Right lobe of liver (tissue), 6 donors: ENCODE measurements around the gene TMEM33. TPM values are rescaled to one million over a fixed set of nuclear protein-coding genes. Genes with fewer than 3 reads are reported as not detected.

Source experiments
- ATAC-seq, 4 donors: fragments of 200-7000 bp; cut with Tn5 transposase; one replicate each; pipeline ENCODE4 v1.9.1; 2020; ENCODE audit warnings: mild to moderate bottlenecking in 4 of 4, moderate library complexity in 4 of 4
- DNase-seq, 3 donors: peaks; one replicate each; pipeline ENCODE4 v3.0.0-alpha.2; 2020
- H3K27ac ChIP-seq, 3 donors: fragments of 200-600 bp; one replicate each; pipeline ENCODE4 v1.8.0; 2022
- H3K27me3 ChIP-seq, 2 donors: fragments of 200-600 bp; one replicate each; pipeline ENCODE4 v1.8.0; 2022
- H3K36me3 ChIP-seq, 4 donors: fragments of 200-600 bp; sonication (generic) in 1 of 4; one replicate each; pipeline versions ENCODE4 v1.5.1 to v1.8.0; 2017 to 2022; ENCODE audit warnings: control low read depth in 1 of 4
- H3K4me1 ChIP-seq, 4 donors: fragments of 200-600 bp; sonication (generic) in 1 of 4; one replicate each; pipeline versions ENCODE4 v1.5.1 to v1.8.0; 2017 to 2022; ENCODE audit warnings: control low read depth in 1 of 4
- H3K4me3 ChIP-seq, 3 donors: fragments of 200-600 bp; one replicate each; pipeline ENCODE4 v1.8.0; 2022
- H3K9me3 ChIP-seq, 4 donors: fragments of 200-600 bp; sonication (generic) in 1 of 4; one replicate each; pipeline versions ENCODE4 v1.5.1 to v1.8.0; 2017 to 2022; ENCODE audit warnings: control low read depth in 1 of 4
- POLR2A ChIP-seq: fragments of 450-650 bp; IDR thresholded peaks from one replicate; pipeline ENCODE4 v1.6.1; 2017; ENCODE audit warnings: antibody characterized with exemption, mild to moderate bottlenecking
- WGBS: methylation state at CpG from one replicate; pipeline ENCODE4 v1.1.6; 2018; ENCODE audit warnings: low coverage, low lambda C conversion rate; ENCODE audit not compliant: insufficient coverage; ENCODE audit errors: missing lambda C conversion rate; 5-methylcytosine and 5-hydroxymethylcytosine counted together
- intact Hi-C, 2 donors: fragments of 100-400 bp; cut with DNase I; formaldehyde crosslinking; loops; one replicate each; pipeline versions ENCODE4 v1.11.2 to v1.14.1; 2022
- total RNA-seq, 6 experiments: library from RNA; depleted of rRNA in 2 of 6; stranded (reverse); fragments of >200 nt in 2 of 6; fragmentation: NEBNext Ultra II Directional in 3 of 6; extraction: Animal tissue kit (Norgen Biotek cat#: 25700) in 3 of 6; gene quantifications; one replicate each; pipeline versions ENCODE4 v1.1.0 to v1.2.4, GENCODE V29; 2016 to 2023
- TF ChIP-seq, protein P1 (sequence below), 4 donors: fragments of 200-600 bp in 3 of 4; fragments of 450-650 bp in 1 of 4; IDR thresholded peaks; one replicate each; pipeline versions ENCODE4 v1.5.1 to v1.8.0; 2016 to 2022; ENCODE audit warnings: antibody characterized with exemption in 4 of 4, mild to moderate bottlenecking in 2 of 4
- donor health status: DM: no; HTN: yes; CAD: no.
- donor health status: DM: no; HTN: no; CAD: no.
- donor health status: DM: no; HTN: no; CAD: no.
- donor health status: DM: no; HTN: yes; CAD: no.
- donor health status: DM: no; HTN: yes; CAD: no.

TMEM33 gene
- total RNA-seq, 6 experiments from 2014 or later, result 48.9 to 82.7 (median 60.8) TPM

GRCh38 chr4:41985151-41985550 is 49.9 kb downstream of the TMEM33 start:
- no peaks in the 10 kb centered on the region for H3K27me3 ChIP-seq
- WGBS, result 56% methylated on average over 1 of the region's 1 CpG
- peaks cover 0 to 7% (median 0%) of the 10 kb centered on the region in 4 donors for H3K4me1 ChIP-seq
- no peak overlapping the region for H3K27ac ChIP-seq
- no peak overlapping the region for H3K4me3 ChIP-seq
- ATAC-seq (no peak), DNase-seq (no peak)
- intact Hi-C loops, result no loop called here
- no peaks in the 10 kb centered on the region for H3K36me3 ChIP-seq
- no peaks in the 10 kb centered on the region for H3K9me3 ChIP-seq
- TF ChIP-seq POLR2A, result no peak
- TF ChIP-seq, protein P1, sequence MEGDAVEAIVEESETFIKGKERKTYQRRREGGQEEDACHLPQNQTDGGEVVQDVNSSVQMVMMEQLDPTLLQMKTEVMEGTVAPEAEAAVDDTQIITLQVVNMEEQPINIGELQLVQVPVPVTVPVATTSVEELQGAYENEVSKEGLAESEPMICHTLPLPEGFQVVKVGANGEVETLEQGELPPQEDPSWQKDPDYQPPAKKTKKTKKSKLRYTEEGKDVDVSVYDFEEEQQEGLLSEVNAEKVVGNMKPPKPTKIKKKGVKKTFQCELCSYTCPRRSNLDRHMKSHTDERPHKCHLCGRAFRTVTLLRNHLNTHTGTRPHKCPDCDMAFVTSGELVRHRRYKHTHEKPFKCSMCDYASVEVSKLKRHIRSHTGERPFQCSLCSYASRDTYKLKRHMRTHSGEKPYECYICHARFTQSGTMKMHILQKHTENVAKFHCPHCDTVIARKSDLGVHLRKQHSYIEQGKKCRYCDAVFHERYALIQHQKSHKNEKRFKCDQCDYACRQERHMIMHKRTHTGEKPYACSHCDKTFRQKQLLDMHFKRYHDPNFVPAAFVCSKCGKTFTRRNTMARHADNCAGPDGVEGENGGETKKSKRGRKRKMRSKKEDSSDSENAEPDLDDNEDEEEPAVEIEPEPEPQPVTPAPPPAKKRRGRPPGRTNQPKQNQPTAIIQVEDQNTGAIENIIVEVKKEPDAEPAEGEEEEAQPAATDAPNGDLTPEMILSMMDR (IDR thresholded peaks at IDR 0.05), result no peak

DNA sequence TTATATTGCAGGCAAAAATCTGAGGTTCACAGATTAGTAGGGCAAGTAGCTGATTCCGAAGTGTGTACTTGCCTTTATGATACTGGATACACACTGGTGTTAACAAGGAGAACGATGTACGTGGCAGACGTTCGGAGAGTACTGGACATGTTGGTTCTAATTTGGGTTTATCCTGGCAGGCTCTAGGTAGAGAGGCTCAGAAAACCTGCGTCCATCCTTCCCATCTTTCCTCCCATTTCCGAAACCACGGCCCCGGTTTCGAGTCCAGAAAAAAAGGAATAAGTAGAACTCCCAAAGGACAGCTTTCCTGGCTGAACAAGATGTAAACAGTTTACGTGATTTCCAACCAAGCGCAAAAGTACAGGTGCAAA is 54.8 kb downstream of the TMEM33 start:
- peaks cover 0 to 19% (median 3%) of the 10 kb centered on the region in 4 donors for H3K4me1 ChIP-seq
- TF ChIP-seq, protein P1 (IDR thresholded peaks at IDR 0.05), result no peak
- TF ChIP-seq POLR2A, result no peak
- WGBS, result under 1% methylated on average over 12 of the region's 12 CpGs
- no peaks in the 10 kb centered on the region for H3K27me3 ChIP-seq
- H3K9me3 ChIP-seq, result no peaks in the 10 kb centered on the region
- H3K27ac ChIP-seq, result peak overlapping the region in 2 of 3 donors; percentile 65 to 75
- no peaks in the 10 kb centered on the region for H3K36me3 ChIP-seq
- DNase-seq, result no peak
- intact Hi-C loops, result no loop called here
- ATAC-seq, result peak; percentile 10 to 29 (median 23)
- H3K4me3 ChIP-seq, result peak overlapping the region; percentile 84 to 97 (median 96)

DNA sequence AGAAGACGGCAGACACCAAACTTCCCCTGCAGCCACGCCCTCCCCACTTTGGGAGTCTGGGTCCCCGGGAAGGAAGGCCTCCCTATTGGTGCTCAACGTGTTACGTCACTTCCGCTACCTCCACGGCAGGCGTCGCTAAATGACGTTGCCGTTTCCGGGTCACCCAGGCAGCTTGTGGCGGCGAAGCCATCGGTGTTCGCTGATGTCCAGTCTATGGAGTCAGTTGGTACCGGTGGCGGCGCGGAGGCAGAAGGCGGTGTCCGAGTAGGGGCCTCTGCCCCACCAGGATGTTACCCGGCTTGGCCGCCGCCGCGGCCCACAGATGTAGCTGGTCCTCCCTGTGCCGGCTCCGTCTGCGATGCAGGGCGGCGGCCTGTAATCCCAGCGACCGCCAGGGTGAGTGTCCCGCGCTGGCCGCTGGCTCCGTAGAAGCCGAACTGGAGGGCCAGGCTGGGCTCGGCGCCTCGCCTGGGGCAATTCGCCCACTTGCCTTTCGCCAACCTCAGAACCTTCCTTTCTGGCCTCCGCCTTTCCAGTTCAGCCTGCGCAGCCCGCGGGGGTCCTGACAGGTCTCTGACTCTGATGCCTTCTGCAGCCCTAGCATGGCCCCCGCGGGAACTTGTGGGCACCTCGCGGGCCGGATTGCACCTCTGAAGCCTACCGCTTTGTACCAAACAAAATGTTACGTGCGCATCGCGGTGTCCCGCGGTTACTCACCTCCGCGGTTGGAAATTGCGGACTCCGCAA is 55.3 kb downstream of the TMEM33 start, which contains the start of gene SLC30A9:
SLC30A9 (plus strand) TSS at position 166 of the 747 bp plus-strand sequence; CDS start at position 288, 122 bp downstream.
- DNase-seq (peak; percentile 94 to 97 (median 97)), ATAC-seq (peak; percentile 99 to 100 (median 99))
- no peaks in the 10 kb centered on the region for H3K27me3 ChIP-seq
- TF ChIP-seq POLR2A, result peak; percentile 89
- TF ChIP-seq, protein P1 (IDR thresholded peaks at IDR 0.05), result peak in 3 of 4 donors; percentile 27 to 42 (median 34)
- H3K36me3 ChIP-seq, result no peaks in the 10 kb centered on the region
- WGBS, result 0% methylated on average over 21 of the region's 64 CpGs
- intact Hi-C loops, result no loop called here
- H3K9me3 ChIP-seq, result no peaks in the 10 kb centered on the region
- peaks cover 0 to 19% (median 3%) of the 10 kb centered on the region in 4 donors for H3K4me1 ChIP-seq
- H3K27ac ChIP-seq, result peak within 1 kb of the TSS; percentile 51 to 75 (median 65)
- H3K4me3 ChIP-seq, result peak within 1 kb of the TSS; percentile 84 to 97 (median 96)

DNA sequence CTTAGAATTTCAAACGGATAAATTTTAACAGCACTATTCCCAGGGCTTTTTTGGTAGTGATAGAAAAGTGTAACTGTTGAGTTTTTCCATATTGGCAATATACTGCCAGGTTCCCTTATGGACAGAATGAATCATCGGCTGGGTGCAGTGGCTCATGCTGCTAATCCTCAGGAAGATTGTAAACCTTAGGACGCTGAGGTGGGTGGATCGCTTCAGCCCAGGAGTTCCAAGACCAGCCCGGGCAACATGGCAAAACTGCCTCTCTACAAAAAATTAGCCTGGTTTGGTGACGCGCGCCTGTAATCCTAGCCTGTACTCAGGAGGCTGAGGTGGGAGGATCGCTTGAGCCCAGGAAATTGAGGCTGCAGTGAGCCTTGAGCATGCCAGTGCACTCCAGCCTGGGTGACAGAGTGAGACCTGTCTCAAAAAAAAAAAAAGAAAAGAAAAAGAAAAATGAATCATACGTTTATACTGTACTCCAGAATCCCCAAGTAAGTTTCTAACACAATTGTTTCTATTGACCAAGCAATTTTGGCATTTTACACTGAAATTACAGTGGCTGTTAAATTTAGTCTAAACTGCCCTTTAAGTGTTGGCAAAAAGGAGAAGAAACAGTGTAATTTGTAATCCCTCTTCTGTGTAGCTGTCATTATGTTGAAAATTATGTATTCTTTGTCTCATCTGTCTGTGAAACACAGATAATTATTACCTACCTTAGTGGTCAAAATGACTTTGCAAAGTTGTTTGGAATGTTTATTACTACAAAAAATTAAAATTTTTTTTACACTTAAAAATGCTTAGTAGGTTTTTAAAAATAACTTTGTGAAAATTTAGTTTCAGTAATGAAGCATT is 56.9 kb downstream of the TMEM33 start:
- no peak for ATAC-seq
- no peak for DNase-seq
- H3K36me3 ChIP-seq, result no peaks in the 10 kb centered on the region
- H3K4me3 ChIP-seq, result no peak overlapping the region
- H3K9me3 ChIP-seq, result no peaks in the 10 kb centered on the region
- TF ChIP-seq POLR2A, result no peak
- TF ChIP-seq, protein P1 (IDR thresholded peaks at IDR 0.05), result no peak
- intact Hi-C loops, result no loop called here
- no peaks in the 10 kb centered on the region for H3K27me3 ChIP-seq
- 91% methylated on average over 7 of the region's 10 CpGs for WGBS
- H3K27ac ChIP-seq, result no peak overlapping the region
- H3K4me1 ChIP-seq, result peaks cover 0 to 19% (median 3%) of the 10 kb centered on the region in 4 donors
